Measurements from ENCODE around the gene TRPV5. TPM values are rescaled to one million over a fixed set of nuclear protein-coding genes. Genes with fewer than 3 reads are reported as not detected.

TRPV5 gene
- total and polyA plus RNA-seq, 2 donors (not counting 1 experiment from before 2014, with no cell fraction given), result not detected

GRCh38 chr7:142906643-142907042 lies 26.9 kb downstream of the TRPV5 start:
- H4K20me1 ChIP-seq (ENCODE audit: control insufficient read depth, extremely low read depth, insufficient read depth, low read length), result no peaks in the 10 kb centered on the region
- H3K27me3 ChIP-seq (ENCODE audit: control insufficient read depth, insufficient read depth, low read length), result no peaks in the 10 kb centered on the region
- TF ChIP-seq EZH2 (IDR thresholded peaks at IDR 0.05; ENCODE audit: low read length, missing control alignments) (no peak), CTCF (conservative IDR thresholded peaks at IDR 0.05 in 1 of 2, IDR thresholded peaks at IDR 0.05 in 1 of 2; ENCODE audit: low read depth in 1 of 2, low read length in 2 of 2) (no peak)
- H3K4me2 ChIP-seq (ENCODE audit: extremely low read depth, insufficient read depth, low read length), result no peak overlapping the region
- H3K27ac ChIP-seq (ENCODE audit: insufficient read depth, low read length), result no peak overlapping the region
- no peak overlapping the region for H3K4me3 ChIP-seq (replicated peaks in 1 of 4; ENCODE audit: control extremely low read depth in 1 of 4, insufficient read depth in 1 of 4, low read depth in 3 of 4, low read length in 4 of 4)
- H2AFZ ChIP-seq (ENCODE audit: low read length), result no peak overlapping the region
- no peak overlapping the region for H3K9ac ChIP-seq (ENCODE audit: insufficient read depth, low read length)
- H3K9me3 ChIP-seq (ENCODE audit: control insufficient read depth, insufficient read depth, low read depth, low read length), result no peaks in the 10 kb centered on the region
- no peaks in the 10 kb centered on the region for H3K79me2 ChIP-seq (ENCODE audit: control insufficient read depth, insufficient read depth, low read length)
- no peaks in the 10 kb centered on the region for H3K36me3 ChIP-seq (ENCODE audit: control insufficient read depth, insufficient read depth, low read length)
- no peak for DNase-seq (ENCODE audit: low read depth in 2 of 2)
- no peaks in the 10 kb centered on the region for H3K4me1 ChIP-seq (ENCODE audit: control insufficient read depth, extremely low read depth, insufficient read depth, low read length)

GRCh38 chr7:142905759-142906158 lies 27.8 kb downstream of the TRPV5 start:
- no peaks in the 10 kb centered on the region for H3K79me2 ChIP-seq (ENCODE audit: control insufficient read depth, insufficient read depth, low read length)
- no peak overlapping the region for H3K9ac ChIP-seq (ENCODE audit: insufficient read depth, low read length)
- H3K4me2 ChIP-seq (ENCODE audit: extremely low read depth, insufficient read depth, low read length), result no peak overlapping the region
- no peak for DNase-seq (ENCODE audit: low read depth in 2 of 2)
- H3K4me3 ChIP-seq (replicated peaks in 1 of 4; ENCODE audit: control extremely low read depth in 1 of 4, insufficient read depth in 1 of 4, low read depth in 3 of 4, low read length in 4 of 4), result no peak overlapping the region
- H4K20me1 ChIP-seq (ENCODE audit: control insufficient read depth, extremely low read depth, insufficient read depth, low read length), result no peaks in the 10 kb centered on the region
- H3K27me3 ChIP-seq (ENCODE audit: control insufficient read depth, insufficient read depth, low read length), result no peaks in the 10 kb centered on the region
- no peak for TF ChIP-seq EZH2 (IDR thresholded peaks at IDR 0.05; ENCODE audit: low read length, missing control alignments)
- no peaks in the 10 kb centered on the region for H3K4me1 ChIP-seq (ENCODE audit: control insufficient read depth, extremely low read depth, insufficient read depth, low read length)
- H3K27ac ChIP-seq (ENCODE audit: insufficient read depth, low read length), result no peak overlapping the region
- no peaks in the 10 kb centered on the region for H3K9me3 ChIP-seq (ENCODE audit: control insufficient read depth, insufficient read depth, low read depth, low read length)
- H2AFZ ChIP-seq (ENCODE audit: low read length), result no peak overlapping the region
- no peaks in the 10 kb centered on the region for H3K36me3 ChIP-seq (ENCODE audit: control insufficient read depth, insufficient read depth, low read length)

GRCh38 chr7:142904128-142904527 lies 29.4 kb downstream of the TRPV5 start:
- H3K4me3 ChIP-seq (replicated peaks in 1 of 4; ENCODE audit: control extremely low read depth in 1 of 4, insufficient read depth in 1 of 4, low read depth in 3 of 4, low read length in 4 of 4), result no peak overlapping the region
- H4K20me1 ChIP-seq (ENCODE audit: control insufficient read depth, extremely low read depth, insufficient read depth, low read length), result no peaks in the 10 kb centered on the region
- H3K4me1 ChIP-seq (ENCODE audit: control insufficient read depth, extremely low read depth, insufficient read depth, low read length), result no peaks in the 10 kb centered on the region
- H3K9ac ChIP-seq (ENCODE audit: insufficient read depth, low read length), result no peak overlapping the region
- H3K27me3 ChIP-seq (ENCODE audit: control insufficient read depth, insufficient read depth, low read length), result no peaks in the 10 kb centered on the region
- H3K4me2 ChIP-seq (ENCODE audit: extremely low read depth, insufficient read depth, low read length), result no peak overlapping the region
- no peaks in the 10 kb centered on the region for H3K36me3 ChIP-seq (ENCODE audit: control insufficient read depth, insufficient read depth, low read length)
- no peak for DNase-seq (ENCODE audit: low read depth in 2 of 2)
- no peak overlapping the region for H3K27ac ChIP-seq (ENCODE audit: insufficient read depth, low read length)
- TF ChIP-seq EZH2 (IDR thresholded peaks at IDR 0.05; ENCODE audit: low read length, missing control alignments) (no peak), CTCF (conservative IDR thresholded peaks at IDR 0.05 in 1 of 2, IDR thresholded peaks at IDR 0.05 in 1 of 2; ENCODE audit: low read depth in 1 of 2, low read length in 2 of 2) (no peak)
- no peaks in the 10 kb centered on the region for H3K79me2 ChIP-seq (ENCODE audit: control insufficient read depth, insufficient read depth, low read length)
- H3K9me3 ChIP-seq (ENCODE audit: control insufficient read depth, insufficient read depth, low read depth, low read length), result no peaks in the 10 kb centered on the region
- no peak overlapping the region for H2AFZ ChIP-seq (ENCODE audit: low read length)

Measured in fibroblast of lung (primary cell).